NCI-H187 (cell line): ENCODE results near the gene ATXN7L2.

Experiments used
- DNase-seq, 2 experiments: peaks; one replicate each; lab custom pipeline; 2025; lab: John Stamatoyannopoulos, UW

ATXN7L2 gene

DNA sequence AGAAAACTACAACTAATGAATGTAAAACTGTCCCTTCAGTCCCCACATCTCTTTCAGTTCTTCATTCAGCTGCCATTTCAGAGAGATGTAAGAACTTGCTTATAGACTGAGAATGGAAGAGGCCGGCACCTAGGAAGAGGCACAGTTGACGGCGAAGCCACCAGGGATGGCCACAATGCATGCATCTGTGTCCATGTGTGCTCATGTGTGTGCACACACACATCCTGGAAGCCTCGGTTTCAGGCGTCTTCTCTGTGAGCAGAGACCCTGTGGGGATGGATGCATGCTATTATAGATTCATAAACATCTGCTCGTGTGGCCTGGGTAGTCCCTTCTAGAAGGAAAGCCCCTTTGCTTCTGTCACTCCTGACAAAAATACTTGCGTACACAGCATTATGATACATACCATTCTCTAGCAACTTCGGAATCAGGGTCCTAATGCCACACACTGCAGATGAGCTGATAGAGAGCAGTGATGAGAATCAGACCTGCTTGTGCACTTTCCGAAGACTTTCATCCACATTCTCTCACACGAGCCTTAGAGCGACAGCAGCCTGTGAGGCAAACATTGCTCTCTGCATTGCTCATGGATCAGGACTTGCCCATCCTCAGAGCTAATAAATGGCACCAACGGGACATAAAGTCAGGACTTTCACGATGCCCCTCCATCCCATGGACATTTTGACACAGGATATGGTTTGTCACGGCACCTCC lies 43.5 kb downstream of the ATXN7L2 start:
- DNase-seq, result no peak

DNA sequence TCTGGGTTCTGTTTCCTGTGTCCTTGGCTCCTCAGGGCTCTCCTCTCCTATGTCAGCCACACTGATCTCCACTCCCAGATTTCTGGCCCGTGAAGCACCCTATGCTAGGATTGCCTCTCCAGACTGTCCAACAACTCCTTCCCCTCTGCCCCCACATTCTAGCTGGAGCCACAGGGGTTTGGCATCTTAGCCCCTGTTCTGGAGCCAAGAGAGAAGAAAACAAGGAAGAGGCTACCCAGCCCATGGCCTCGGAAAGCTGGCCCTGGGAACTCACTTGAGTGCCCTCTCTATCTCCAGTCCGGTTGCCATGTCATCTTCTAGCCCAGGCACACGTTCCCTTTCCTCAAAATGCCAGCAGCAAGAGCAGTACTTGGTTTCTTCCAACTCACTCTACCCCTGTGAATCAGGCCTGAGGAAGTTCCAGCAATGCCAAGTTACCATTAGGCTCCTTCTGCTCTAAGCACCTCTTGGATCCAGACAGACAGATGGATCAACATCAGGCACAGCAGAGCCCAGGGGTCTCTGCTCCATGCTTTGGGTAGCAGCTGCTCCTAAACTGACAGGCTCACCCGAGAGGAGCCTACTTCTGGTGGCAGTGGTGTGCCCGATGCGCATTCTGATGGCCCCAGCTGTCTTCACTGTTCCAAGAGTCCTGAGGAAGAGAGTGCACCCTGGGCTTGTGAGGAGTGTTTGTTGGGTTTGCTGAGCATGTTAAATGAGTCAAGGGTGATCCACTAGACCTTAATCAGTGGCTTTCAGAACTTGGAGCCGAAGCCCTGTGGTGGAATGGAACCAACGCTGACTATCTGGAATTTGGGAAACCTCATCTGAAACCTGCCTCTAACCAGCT lies 44.4 kb downstream of the ATXN7L2 start:
- DNase-seq, result no peak

GRCh38 chr1:109528712-109529111 lies 45.0 kb downstream of the ATXN7L2 start:
- DNase-seq, result no peak

DNA sequence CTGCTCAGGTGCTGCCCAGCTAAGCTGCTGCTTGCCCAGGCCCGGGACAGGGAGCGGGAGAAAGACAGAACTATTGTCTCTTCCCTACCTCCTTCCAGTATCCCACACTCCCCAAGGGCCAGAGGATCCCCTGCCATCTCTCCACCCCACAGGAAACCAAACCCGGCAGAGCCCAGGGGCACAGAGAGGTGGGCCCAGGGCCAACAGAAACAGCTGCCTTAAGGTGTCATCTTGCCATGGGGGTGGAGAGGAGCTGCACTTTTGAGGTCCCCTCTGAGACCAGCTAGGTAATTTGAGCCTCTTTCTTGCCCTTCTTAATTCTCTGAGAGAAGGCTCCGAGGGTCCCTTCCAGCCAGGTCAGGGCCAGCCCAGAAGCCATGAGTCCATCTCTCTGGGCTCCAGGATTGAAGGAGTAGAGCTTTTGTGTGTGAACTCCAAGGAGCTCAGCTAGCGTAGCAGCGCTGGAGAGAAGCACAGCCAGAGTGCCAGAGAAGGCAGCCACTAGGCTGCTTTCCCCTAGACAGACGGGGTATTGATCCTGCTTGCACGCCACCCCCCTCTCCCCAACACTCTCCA lies 46.3 kb downstream of the ATXN7L2 start:
- DNase-seq, result peak in 1 of 2 experiments; percentile 36

GRCh38 chr1:109530457-109531087 lies 46.9 kb downstream of the ATXN7L2 start:
- DNase-seq, result peak in 1 of 2 experiments; percentile 38

- DNase-seq, result no peak
Measured at GRCh38 chr1:109531380-109531779, 47.7 kb downstream of the ATXN7L2 start.

DNA sequence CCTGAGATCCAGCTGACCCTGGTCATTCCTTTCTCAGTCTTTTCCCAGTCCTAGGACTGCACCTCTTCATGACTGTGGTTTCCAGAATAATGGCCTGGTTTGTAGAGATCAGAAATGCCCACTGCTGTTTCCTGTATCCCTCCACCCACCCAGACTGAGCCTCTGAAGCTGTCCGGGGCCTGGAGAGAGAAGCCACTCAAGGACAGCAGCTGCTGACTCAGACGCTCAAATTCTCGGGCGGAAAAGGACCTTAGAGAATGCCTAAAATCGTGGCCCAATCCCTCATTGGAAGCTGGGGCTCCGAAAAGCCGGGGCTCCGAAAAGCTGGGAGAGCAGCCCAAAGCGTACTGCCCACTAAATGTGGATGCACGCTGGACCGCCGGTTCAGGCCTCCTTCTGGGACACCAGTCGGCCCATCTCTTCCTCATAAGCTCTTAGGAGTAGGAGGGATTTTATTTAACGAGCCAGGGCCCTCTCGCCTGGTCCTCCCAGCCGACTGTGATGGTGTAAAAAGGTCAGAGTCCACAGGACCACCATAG lies 48.2 kb downstream of the ATXN7L2 start:
- no peak for DNase-seq

DNA sequence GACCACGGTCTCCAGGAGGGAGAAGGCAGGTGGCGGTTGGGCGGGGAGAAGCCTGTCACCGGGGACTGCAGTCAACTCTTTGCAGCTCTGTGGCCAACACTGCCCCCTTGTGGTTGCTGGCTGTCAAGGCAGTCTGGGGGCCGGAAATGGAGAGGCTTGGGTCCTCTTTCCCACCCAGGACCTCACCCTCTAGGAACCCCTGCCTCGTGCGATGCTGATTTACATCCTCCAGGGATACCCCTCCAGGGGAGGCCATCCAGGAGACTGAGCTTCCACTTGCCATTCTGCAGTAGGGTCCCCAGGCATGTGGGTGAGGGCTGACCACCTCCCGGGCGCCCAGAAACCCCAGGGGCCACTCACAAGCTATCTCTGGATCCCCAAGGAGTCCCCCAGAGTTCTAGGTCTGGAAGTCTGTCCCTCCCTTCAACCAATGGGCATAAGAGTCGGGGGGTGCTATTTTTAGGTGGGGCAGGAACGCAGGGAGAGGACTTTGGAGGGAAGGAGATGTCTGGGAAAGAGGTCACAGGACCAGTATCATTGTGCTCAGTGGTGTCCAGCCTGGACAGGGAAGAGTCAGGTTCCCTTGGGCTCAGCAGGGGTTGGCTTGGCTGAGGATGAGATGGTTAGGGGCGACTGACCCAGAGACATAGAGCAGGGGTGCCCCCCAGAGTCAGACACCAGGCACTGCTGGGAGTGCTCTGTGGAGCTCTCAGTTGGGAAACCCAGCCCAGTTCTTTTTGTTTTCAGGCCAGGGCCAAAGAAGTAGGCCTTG lies 48.8 kb downstream of the ATXN7L2 start:
- peak; percentile 52 to 65 for DNase-seq

DNA sequence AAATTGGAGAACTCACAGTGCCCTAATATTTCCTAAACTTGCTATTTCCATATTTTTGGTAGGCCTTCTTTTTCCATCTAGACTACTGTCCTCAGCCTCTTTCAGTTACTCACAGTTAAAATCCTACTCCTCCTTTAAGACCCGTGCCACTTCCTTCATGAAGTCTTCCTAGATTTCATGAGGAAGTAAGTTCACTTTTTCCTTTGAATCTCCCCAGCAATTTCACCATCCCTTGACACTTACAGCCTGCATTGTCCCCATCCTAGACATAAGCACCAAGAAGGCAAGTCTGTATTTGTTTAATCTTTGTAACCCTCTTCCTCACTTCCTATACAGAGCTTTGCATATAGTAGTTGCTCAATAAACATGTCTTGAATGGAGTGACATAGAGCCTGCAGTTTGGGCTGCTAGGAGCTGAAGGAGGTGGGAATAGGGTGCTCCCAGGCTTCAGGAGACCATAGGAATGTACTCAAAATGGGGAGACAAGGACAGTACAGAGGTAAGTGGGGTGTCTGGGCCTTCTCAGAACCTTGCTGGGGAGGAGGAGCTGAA lies 50.7 kb downstream of the ATXN7L2 start:
- no peak for DNase-seq

GRCh38 chr1:109535481-109535880 lies 51.8 kb downstream of the ATXN7L2 start:
- no peak for DNase-seq

DNA sequence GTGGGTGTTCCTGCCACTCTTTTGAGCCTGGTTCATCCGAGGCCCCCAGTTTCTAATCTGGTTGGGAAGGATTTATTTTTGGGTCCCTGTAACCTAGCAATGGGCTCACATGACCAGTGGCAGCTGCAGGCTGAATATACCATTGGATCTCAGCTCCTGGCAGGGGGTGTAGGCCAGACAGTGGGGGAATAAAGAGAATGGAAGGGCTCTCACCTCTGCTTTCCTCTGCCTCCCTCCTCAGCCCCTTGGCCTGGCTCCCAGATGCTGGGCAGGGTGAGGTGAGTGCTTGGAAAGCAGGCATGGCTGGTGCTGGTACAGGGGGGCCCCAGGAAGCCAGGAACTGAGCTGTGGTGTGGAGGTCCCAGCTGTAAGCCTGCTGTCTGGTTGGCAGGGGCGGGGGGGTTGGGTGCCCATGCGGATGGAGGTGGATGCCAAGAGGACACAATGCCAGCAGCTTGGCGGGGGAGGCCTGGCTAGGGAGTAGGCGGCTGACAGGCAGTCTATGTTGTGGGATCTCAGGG lies 52.3 kb downstream of the ATXN7L2 start:
- no peak for DNase-seq

DNA sequence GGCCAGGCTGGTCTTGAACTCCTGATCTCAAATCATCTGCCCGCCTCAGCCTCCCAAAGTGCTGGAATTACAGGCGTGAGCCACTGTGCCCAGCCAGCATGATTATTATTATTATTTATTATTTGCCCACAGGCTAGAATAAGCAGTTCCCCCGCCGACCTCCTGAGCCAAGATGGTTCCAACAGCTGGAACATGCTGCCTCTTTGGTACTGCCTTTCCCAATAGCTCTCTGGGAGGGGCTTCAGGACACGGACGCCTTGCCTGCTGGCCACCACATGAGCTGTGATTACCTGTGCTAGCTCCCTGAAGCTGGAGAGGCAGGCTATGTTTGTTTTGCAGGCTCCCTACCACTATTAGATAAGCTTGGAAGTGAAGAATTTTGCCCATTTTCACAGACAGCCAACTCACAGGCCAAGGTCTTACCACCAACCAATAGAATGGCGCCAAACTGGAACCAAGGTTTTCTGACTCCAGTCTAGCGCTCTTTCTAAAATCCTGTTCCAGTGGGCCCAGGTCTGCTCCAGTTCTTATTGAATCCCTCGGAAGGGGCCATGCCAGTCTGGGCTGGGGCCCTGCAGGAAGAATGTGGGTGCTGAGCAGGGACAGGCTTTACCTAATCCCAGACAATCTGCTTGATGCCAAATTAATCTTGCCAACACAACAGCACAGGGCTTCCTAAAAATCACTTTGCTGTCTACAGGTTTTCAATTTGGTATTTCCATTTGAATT lies 53.9 kb downstream of the ATXN7L2 start:
- DNase-seq, result no peak

DNA sequence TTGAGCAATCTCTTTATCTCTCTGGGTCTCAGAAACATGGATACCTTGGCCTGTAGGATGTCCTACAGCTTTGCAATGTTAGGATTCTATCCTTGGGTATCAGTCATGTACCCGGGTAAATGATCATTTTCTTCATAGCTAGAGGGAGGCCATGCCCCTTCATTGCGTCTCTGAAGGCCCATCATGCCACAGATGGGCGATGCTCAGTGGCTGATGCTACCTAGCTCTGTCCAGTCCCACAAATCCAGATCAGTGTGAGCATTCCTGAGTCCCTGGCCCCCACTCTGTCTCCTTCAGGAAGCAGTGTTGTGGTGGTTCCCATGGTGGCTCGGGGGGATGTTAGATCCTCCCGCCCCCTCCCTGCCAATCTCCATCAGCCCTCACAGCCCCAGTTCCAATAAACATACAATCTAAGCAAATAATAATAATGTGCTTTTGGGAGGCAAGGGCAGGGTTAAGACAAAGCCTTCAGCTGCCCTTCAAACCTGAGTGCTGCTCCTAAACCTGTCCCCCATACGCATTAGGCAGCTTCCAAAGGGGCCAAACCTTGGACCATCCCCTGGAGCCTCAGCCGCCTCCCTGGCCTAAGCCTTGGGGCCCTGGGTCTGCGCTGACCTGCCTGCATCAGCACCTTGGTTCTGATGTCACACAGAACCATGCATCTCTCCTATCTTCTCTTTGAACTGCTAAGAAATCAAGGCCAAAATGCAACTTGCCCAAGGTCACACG lies 55.3 kb downstream of the ATXN7L2 start:
- DNase-seq, result no peak

DNA sequence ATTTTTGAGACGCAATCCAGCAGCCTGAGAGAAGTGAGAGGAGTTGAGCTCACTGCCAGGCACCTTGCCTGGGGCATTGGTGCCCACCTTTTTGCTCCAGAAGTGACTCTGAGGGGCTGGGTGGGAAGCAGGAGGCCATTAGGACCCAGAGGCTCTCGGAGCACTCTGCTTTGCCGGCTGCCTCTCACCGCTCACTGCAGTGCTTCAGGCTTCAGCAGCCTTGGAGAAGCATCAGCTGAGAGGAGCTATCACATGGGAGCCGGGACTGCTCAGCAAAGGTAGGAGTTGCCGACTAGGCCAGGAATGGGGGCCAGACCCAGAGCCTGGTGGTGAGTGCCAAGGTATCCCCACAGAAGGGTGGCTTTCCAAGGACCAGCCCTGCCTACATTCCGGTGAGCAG lies 56.0 kb downstream of the ATXN7L2 start, which contains the start of gene GPR61:
Gene GPR61 (plus strand): TSS at position 197 of the 400 bp plus-strand sequence. CDS start 3,151 bp downstream, outside the sequence.
- no peak for DNase-seq

DNA sequence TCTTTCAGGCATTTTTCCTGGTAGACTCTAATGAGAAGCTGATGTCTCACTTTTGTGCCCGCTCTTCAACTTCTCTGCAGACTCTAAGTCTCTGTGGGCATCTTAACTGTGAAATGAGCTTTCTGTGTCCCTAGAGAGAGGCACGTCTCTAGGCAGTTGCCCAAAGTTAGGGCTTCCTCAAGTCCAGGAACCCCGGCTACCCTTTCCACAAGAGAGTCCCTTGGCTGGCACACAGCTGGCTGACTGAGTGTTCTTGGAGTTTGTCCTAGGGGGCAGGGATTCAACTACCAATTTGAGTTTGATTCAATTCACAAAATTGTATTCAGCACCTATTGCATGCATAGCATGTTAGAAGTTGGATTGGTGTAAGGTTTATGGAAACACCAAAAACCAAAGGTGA lies 57.4 kb downstream of the ATXN7L2 start:
- DNase-seq, result no peak
